Astrocyte (in vitro differentiated cells and primary cell): ENCODE data around the gene IFT27. TPM values are rescaled to one million over a fixed set of nuclear protein-coding genes. Genes with fewer than 3 reads are reported as not detected.

Source experiments
- DNase-seq: peaks from one replicate; pipeline ENCODE4 v3.0.0-alpha.2; 2010; ENCODE audit warnings: low read depth
- FAIRE-seq: peaks from 2 replicates; lab custom pipeline; 2011; peaks lifted over from hg19 to GRCh38; lab: Jason Lieb, UNC
- H2AFZ ChIP-seq: 2 replicates; pipeline ENCODE4 v1.6.0; 2012; ENCODE audit warnings: low read depth, low read length, inconsistent platforms
- H3K27ac ChIP-seq: 2 replicates; pipeline ENCODE4 v1.5.1; 2011; ENCODE audit warnings: low read depth, low read length, inconsistent platforms
- H3K27me3 ChIP-seq: 2 replicates; pipeline ENCODE4 v1.6.0; 2011; ENCODE audit warnings: low read length, inconsistent platforms; ENCODE audit not compliant: insufficient read depth
- H3K36me3 ChIP-seq: 2 replicates; pipeline ENCODE4 v1.5.1; 2011; ENCODE audit warnings: low read length, inconsistent platforms; ENCODE audit not compliant: insufficient read depth
- H3K4me1 ChIP-seq: 2 replicates; pipeline ENCODE4 v1.5.1; 2011; ENCODE audit warnings: low read length, inconsistent platforms; ENCODE audit not compliant: insufficient read depth
- H3K4me2 ChIP-seq: 2 replicates; pipeline ENCODE4 v1.6.0; 2012; ENCODE audit warnings: low read length, inconsistent platforms
- H3K4me3 ChIP-seq: 2 replicates; pipeline ENCODE4 v1.5.1; 2011; ENCODE audit warnings: low read depth, mild to moderate bottlenecking, low read length, inconsistent platforms; ENCODE audit not compliant: insufficient read depth
- H3K79me2 ChIP-seq: 2 replicates; pipeline ENCODE4 v1.6.0; 2012; ENCODE audit warnings: mild to moderate bottlenecking, low read length, inconsistent platforms; ENCODE audit not compliant: insufficient read depth
- H3K9ac ChIP-seq: 2 replicates; pipeline ENCODE4 v1.6.0; 2012; ENCODE audit warnings: mild to moderate bottlenecking, low read length, inconsistent platforms
- H3K9me3 ChIP-seq: 2 replicates; pipeline ENCODE4 v1.5.1; 2012; ENCODE audit warnings: low read depth, mild to moderate bottlenecking, low read length, inconsistent platforms; ENCODE audit not compliant: insufficient read depth
- H4K20me1 ChIP-seq: 2 replicates; pipeline ENCODE4 v1.6.0; 2012; ENCODE audit warnings: low read length, inconsistent platforms; ENCODE audit not compliant: insufficient read depth
- H3K27ac Mint-ChIP-seq: one replicate; pipeline ENCODE4 v1.8.0; 2021; ENCODE audit warnings: mild to moderate bottlenecking, mixed read lengths; ENCODE audit not compliant: unreplicated experiment
- H3K27me3 Mint-ChIP-seq: one replicate; pipeline ENCODE4 v1.8.0; 2021; ENCODE audit warnings: low read depth, mixed read lengths; ENCODE audit not compliant: unreplicated experiment
- H3K36me3 Mint-ChIP-seq: one replicate; pipeline ENCODE4 v1.8.0; 2021; ENCODE audit warnings: low read depth, mixed read lengths; ENCODE audit not compliant: unreplicated experiment
- H3K4me1 Mint-ChIP-seq: one replicate; pipeline ENCODE4 v1.8.0; 2021; ENCODE audit warnings: low read depth, mixed read lengths; ENCODE audit not compliant: unreplicated experiment
- H3K4me3 Mint-ChIP-seq: one replicate; pipeline ENCODE4 v1.8.0; 2021; ENCODE audit warnings: mild to moderate bottlenecking, moderate library complexity, mixed read lengths; ENCODE audit not compliant: unreplicated experiment
- H3K9me3 Mint-ChIP-seq: one replicate; pipeline ENCODE4 v1.8.0; 2021; ENCODE audit warnings: mild to moderate bottlenecking, mixed read lengths; ENCODE audit not compliant: unreplicated experiment
- EZH2 ChIP-seq: IDR thresholded peaks from 2 replicates; pipeline ENCODE4 v1.6.1; 2012; ENCODE audit warnings: mild to moderate bottlenecking, low read length, inconsistent platforms; ENCODE audit not compliant: insufficient read depth
- total RNA-seq: library from RNA; stranded (reverse); gene quantifications from 2 replicates; pipeline ENCODE4 v1.2.1, GENCODE V29; 2021
- TF ChIP-seq, protein P1 (sequence below): IDR thresholded peaks from 2 replicates; pipeline ENCODE4 v1.5.1; 2011; ENCODE audit warnings: low read depth, mild to moderate bottlenecking, inconsistent platforms, low read length, moderate library complexity; ENCODE audit not compliant: insufficient read depth

The IFT27 gene
- total RNA-seq, 1 donor from 2014 or later = 30.1 TPM

DNA sequence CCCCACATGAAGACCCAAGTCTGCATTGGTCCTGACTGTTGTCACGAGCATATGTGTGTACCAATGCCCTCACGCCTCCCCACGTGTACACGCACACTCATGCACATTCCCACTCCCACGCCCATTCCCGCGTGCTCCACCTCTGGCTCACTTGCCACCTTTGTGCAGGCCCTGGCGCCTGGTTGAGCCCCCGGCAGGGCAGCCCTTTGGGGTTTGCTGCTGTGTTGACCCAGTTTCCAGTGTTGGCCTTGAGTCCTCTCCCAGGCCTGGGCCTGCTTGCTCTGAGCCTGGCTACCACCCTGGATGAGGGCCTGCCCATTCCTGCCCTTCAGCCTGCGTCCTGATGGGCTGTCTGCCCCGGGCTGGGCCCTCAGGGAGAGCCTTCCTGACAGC lies 22.8 kb upstream of the IFT27 start:
- no peak overlapping the region for H3K4me2 ChIP-seq
- TF ChIP-seq EZH2 = no peak
- TF ChIP-seq, protein P1, sequence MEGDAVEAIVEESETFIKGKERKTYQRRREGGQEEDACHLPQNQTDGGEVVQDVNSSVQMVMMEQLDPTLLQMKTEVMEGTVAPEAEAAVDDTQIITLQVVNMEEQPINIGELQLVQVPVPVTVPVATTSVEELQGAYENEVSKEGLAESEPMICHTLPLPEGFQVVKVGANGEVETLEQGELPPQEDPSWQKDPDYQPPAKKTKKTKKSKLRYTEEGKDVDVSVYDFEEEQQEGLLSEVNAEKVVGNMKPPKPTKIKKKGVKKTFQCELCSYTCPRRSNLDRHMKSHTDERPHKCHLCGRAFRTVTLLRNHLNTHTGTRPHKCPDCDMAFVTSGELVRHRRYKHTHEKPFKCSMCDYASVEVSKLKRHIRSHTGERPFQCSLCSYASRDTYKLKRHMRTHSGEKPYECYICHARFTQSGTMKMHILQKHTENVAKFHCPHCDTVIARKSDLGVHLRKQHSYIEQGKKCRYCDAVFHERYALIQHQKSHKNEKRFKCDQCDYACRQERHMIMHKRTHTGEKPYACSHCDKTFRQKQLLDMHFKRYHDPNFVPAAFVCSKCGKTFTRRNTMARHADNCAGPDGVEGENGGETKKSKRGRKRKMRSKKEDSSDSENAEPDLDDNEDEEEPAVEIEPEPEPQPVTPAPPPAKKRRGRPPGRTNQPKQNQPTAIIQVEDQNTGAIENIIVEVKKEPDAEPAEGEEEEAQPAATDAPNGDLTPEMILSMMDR = no peak
- no peak overlapping the region for H3K9ac ChIP-seq
- H3K27me3 Mint-ChIP-seq = peaks cover 44% of the 10 kb centered on the region
- no peak overlapping the region for H3K4me3 ChIP-seq
- H2AFZ ChIP-seq = no peak overlapping the region
- H3K36me3 ChIP-seq = no peaks in the 10 kb centered on the region
- DNase-seq (no peak), FAIRE-seq (no peak)
- H3K4me3 Mint-ChIP-seq = no peak overlapping the region
- H3K4me1 Mint-ChIP-seq = no peaks in the 10 kb centered on the region
- peaks cover 11% of the 10 kb centered on the region for H3K27me3 ChIP-seq
- no peak overlapping the region for H3K27ac Mint-ChIP-seq
- H3K27ac ChIP-seq = no peak overlapping the region
- H3K9me3 ChIP-seq = no peaks in the 10 kb centered on the region
- no peaks in the 10 kb centered on the region for H3K79me2 ChIP-seq
- no peaks in the 10 kb centered on the region for H3K4me1 ChIP-seq
- H3K9me3 Mint-ChIP-seq = no peaks in the 10 kb centered on the region
- no peaks in the 10 kb centered on the region for H4K20me1 ChIP-seq
- no peaks in the 10 kb centered on the region for H3K36me3 Mint-ChIP-seq

- no peak for TF ChIP-seq EZH2
- TF ChIP-seq, protein P1 = no peak
- Mint-ChIP-seq H3K27ac (no peak overlapping the region), H3K9me3 (no peaks in the 10 kb centered on the region), H3K27me3 (peaks cover 40% of the 10 kb centered on the region), H3K4me3 (no peak overlapping the region), H3K36me3 (no peaks in the 10 kb centered on the region), H3K4me1 (no peaks in the 10 kb centered on the region)
- Histone ChIP-seq H3K9ac (no peak overlapping the region), H3K9me3 (no peaks in the 10 kb centered on the region), H3K4me1 (no peaks in the 10 kb centered on the region), H3K4me3 (no peak overlapping the region), H3K79me2 (no peaks in the 10 kb centered on the region), H3K27ac (no peak overlapping the region), H4K20me1 (no peaks in the 10 kb centered on the region), H3K27me3 (peaks cover 11% of the 10 kb centered on the region), H3K4me2 (no peak overlapping the region), H2AFZ (no peak overlapping the region), H3K36me3 (no peaks in the 10 kb centered on the region)
- FAIRE-seq = no peak
- no peak for DNase-seq
Observed at GRCh38 chr22:36797911-36798673, 22.2 kb upstream of the IFT27 start.

DNA sequence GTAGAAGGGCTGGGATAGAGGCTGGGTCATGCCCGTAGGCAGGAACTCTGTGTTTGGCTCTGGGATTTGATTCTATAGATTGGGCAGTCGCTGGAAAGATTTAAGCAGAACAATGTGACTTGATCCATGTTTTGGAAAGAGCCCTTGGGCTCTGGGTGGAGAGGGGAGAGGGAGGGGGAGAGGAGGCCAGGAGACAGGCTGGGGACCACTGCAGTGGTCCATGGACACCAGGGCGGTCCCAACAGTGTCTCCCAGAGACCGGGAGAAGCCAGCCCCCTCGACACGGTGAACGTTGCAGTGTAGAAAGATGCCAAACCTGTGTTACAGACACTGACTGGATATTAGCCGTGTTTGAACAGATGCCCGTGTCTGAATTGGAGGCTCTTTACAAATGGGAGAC lies 21.5 kb upstream of the IFT27 start:
- TF ChIP-seq, protein P1 = no peak
- no peak for TF ChIP-seq EZH2
- no peak for FAIRE-seq

More for the DNA sequence above, 21.5 kb upstream of the IFT27 start:
- Histone ChIP-seq H3K27me3 (peaks cover 11% of the 10 kb centered on the region), H3K79me2 (no peaks in the 10 kb centered on the region), H3K4me1 (no peaks in the 10 kb centered on the region), H4K20me1 (no peaks in the 10 kb centered on the region), H3K9me3 (no peaks in the 10 kb centered on the region), H3K4me2 (no peak overlapping the region), H3K36me3 (no peaks in the 10 kb centered on the region), H3K9ac (no peak overlapping the region), H2AFZ (no peak overlapping the region), H3K27ac (no peak overlapping the region), H3K4me3 (no peak overlapping the region)
- no peaks in the 10 kb centered on the region for H3K36me3 Mint-ChIP-seq
- peaks cover 35% of the 10 kb centered on the region for H3K27me3 Mint-ChIP-seq
- no peaks in the 10 kb centered on the region for H3K4me1 Mint-ChIP-seq
- DNase-seq = no peak
- no peaks in the 10 kb centered on the region for H3K9me3 Mint-ChIP-seq
- H3K27ac Mint-ChIP-seq = no peak overlapping the region
- no peak overlapping the region for H3K4me3 Mint-ChIP-seq
